ENCODE measurements around the gene LETM1. TPM values are rescaled to one million over a fixed set of nuclear protein-coding genes. Genes with fewer than 3 reads are reported as not detected.

The LETM1 gene
- total and polyA plus RNA-seq, 2 experiments from 2014 or later, result 22.5 to 53.3 TPM

DNA sequence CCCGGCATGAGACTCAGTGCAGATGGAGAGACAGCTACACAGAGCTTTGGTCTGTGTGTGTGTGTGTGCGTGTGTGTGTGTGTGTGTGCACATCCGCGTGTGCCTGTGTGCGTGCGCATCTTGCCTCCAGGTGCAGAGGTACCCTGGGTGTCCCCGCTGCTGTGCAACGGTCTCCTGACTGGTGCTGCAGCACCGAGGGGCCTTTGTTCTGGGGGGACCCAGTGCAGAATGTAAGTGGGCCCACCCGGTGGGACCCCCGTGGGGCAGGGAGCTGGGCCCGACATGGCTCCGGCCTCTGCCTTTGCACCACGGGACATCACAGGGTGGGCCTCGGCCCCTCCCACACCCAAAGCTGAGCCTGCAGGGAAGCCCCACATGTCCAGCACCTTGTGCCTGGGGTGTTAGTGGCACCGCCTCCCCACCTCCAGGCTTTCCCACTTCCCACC lies 48.6 kb downstream of the LETM1 start:
- Histone ChIP-seq H3K9me3 (ENCODE audit: low read depth) (no peaks in the 10 kb centered on the region), H3K27me3 (no peaks in the 10 kb centered on the region), H3K27ac (no peak overlapping the region), H3K36me3 (peaks cover 3% of the 10 kb centered on the region), H3K4me3 (no peak overlapping the region), H3K4me1 (ENCODE audit: low read depth) (no peaks in the 10 kb centered on the region)
- no peak for DNase-seq (ENCODE audit: low read depth in 1 of 2, low spot score in 1 of 2)
- TF ChIP-seq, protein P1, sequence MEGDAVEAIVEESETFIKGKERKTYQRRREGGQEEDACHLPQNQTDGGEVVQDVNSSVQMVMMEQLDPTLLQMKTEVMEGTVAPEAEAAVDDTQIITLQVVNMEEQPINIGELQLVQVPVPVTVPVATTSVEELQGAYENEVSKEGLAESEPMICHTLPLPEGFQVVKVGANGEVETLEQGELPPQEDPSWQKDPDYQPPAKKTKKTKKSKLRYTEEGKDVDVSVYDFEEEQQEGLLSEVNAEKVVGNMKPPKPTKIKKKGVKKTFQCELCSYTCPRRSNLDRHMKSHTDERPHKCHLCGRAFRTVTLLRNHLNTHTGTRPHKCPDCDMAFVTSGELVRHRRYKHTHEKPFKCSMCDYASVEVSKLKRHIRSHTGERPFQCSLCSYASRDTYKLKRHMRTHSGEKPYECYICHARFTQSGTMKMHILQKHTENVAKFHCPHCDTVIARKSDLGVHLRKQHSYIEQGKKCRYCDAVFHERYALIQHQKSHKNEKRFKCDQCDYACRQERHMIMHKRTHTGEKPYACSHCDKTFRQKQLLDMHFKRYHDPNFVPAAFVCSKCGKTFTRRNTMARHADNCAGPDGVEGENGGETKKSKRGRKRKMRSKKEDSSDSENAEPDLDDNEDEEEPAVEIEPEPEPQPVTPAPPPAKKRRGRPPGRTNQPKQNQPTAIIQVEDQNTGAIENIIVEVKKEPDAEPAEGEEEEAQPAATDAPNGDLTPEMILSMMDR (IDR thresholded peaks at IDR 0.05; ENCODE audit: low read depth, low read length), result no peak

DNA sequence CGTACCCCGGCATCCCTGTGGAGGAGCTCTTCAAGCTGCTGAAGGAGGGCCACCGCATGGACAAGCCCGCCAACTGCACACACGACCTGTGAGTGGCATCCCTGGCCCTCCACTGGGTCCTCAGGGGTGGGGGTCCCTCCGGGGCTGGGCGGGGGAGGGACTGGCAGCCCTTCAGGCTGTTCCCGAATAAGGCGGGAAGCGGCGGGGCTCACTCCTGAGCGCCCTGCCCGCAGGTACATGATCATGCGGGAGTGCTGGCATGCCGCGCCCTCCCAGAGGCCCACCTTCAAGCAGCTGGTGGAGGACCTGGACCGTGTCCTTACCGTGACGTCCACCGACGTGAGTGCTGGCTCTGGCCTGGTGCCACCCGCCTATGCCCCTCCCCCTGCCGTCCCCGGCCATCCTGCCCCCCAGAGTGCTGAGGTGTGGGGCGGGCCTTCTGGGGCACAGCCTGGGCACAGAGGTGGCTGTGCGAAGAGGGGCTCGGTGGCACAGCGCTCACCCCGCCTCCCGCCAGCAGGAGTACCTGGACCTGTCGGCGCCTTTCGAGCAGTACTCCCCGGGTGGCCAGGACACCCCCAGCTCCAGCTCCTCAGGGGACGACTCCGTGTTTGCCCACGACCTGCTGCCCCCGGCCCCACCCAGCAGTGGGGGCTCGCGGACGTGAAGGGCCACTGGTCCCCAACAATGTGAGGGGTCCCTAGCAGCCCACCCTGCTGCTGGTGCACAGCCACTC lies 49.2 kb downstream of the LETM1 start:
- Histone ChIP-seq H3K4me3 (no peak overlapping the region), H3K36me3 (peaks cover 3% of the 10 kb centered on the region), H3K27ac (no peak overlapping the region), H3K27me3 (no peaks in the 10 kb centered on the region), H3K9me3 (ENCODE audit: low read depth) (no peaks in the 10 kb centered on the region), H3K4me1 (ENCODE audit: low read depth) (no peaks in the 10 kb centered on the region)
- DNase-seq (ENCODE audit: low read depth in 1 of 2, low spot score in 1 of 2), result no peak
- TF ChIP-seq, protein P1 (IDR thresholded peaks at IDR 0.05; ENCODE audit: low read depth, low read length), result no peak

DNA sequence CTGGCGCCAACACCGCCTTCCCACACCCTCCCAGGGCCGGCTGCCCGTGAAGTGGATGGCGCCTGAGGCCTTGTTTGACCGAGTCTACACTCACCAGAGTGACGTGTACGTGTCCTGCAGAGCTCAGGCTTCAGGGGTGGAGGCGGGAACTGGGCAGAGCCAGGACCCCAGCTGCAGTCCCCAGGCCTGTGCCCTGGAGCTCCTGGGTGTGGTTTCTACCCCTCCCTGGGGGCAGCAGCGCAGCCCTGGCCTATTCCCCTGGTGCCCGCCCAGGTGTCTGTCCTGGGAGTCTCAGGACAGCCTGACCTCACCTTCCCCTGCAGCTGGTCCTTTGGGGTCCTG lies 49.8 kb downstream of the LETM1 start:
- H3K4me3 ChIP-seq, result no peak overlapping the region
- no peaks in the 10 kb centered on the region for H3K4me1 ChIP-seq (ENCODE audit: low read depth)
- no peaks in the 10 kb centered on the region for H3K9me3 ChIP-seq (ENCODE audit: low read depth)
- TF ChIP-seq, protein P1 (IDR thresholded peaks at IDR 0.05; ENCODE audit: low read depth, low read length), result no peak
- H3K36me3 ChIP-seq, result peaks cover 3% of the 10 kb centered on the region
- no peak for DNase-seq (ENCODE audit: low read depth in 1 of 2, low spot score in 1 of 2)
- no peaks in the 10 kb centered on the region for H3K27me3 ChIP-seq
- no peak overlapping the region for H3K27ac ChIP-seq

DNA sequence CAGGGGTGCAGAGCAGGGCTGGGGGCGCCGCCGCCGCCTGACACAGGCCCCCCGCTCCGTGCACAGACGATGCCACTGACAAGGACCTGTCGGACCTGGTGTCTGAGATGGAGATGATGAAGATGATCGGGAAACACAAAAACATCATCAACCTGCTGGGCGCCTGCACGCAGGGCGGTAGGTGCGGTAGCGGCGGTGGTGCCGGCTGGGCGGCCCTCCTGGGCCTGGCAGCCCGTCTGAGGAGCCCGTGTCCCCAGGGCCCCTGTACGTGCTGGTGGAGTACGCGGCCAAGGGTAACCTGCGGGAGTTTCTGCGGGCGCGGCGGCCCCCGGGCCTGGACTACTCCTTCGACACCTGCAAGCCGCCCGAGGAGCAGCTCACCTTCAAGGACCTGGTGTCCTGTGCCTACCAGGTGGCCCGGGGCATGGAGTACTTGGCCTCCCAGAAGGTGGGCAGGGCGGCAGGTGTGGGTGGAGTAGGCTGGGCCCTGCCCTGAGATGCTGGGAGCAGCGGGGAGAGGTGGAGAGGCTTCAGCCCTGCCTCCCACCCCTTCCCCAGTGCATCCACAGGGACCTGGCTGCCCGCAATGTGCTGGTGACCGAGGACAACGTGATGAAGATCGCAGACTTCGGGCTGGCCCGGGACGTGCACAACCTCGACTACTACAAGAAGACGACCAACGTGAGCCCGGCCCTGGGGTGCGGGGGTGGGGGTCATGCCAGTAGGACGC lies 50.3 kb downstream of the LETM1 start:
- H3K4me3 ChIP-seq, result no peak overlapping the region
- no peaks in the 10 kb centered on the region for H3K4me1 ChIP-seq (ENCODE audit: low read depth)
- H3K27me3 ChIP-seq, result no peaks in the 10 kb centered on the region
- DNase-seq (ENCODE audit: low read depth in 1 of 2, low spot score in 1 of 2), result no peak
- TF ChIP-seq, protein P1 (IDR thresholded peaks at IDR 0.05; ENCODE audit: low read depth, low read length), result no peak
- no peak overlapping the region for H3K27ac ChIP-seq
- H3K36me3 ChIP-seq, result peaks cover 3% of the 10 kb centered on the region
- no peaks in the 10 kb centered on the region for H3K9me3 ChIP-seq (ENCODE audit: low read depth)

DNA sequence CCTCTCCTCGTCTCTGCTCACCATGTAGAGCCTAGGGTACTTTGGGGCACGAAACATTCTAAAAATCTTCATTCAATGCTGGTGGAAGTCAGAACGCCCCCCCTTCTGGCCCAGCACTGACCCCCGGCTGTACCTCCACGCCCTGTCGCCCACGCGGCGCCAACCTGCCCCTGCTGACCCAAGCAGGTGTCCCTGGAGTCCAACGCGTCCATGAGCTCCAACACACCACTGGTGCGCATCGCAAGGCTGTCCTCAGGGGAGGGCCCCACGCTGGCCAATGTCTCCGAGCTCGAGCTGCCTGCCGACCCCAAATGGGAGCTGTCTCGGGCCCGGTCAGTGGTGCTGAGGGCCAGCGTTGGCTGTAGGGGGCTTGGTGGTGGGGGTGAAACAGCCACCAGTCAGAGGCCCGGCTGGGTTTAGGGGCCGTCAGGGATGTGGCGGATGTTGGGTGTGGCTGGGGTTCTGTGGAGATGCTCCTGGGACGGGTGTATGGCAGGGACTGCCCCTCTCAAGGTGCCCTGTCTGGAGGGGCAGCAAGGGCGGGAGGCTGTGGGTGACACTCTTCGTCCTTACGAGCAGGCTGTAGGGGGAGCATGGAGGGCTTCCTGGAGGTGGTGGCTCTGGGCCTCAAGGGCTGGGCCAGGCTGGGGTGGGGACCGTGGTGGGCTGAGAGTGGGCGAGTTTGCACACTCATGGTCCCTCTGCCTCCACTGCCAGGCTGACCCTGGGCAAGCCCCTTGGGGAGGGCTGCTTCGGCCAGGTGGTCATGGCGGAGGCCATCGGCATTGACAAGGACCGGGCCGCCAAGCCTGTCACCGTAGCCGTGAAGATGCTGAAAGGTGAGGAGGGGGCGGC lies 51.1 kb downstream of the LETM1 start:
- Histone ChIP-seq H3K4me3 (no peak overlapping the region), H3K4me1 (ENCODE audit: low read depth) (no peaks in the 10 kb centered on the region), H3K27me3 (no peaks in the 10 kb centered on the region), H3K36me3 (peaks cover 3% of the 10 kb centered on the region), H3K27ac (no peak overlapping the region), H3K9me3 (ENCODE audit: low read depth) (no peaks in the 10 kb centered on the region)
- DNase-seq (ENCODE audit: low read depth in 1 of 2, low spot score in 1 of 2), result no peak
- TF ChIP-seq, protein P1 (IDR thresholded peaks at IDR 0.05; ENCODE audit: low read depth, low read length), result no peak
